AG04450 (cell line): ENCODE measurements around the gene LAMC2. TPM values are rescaled to one million over a fixed set of nuclear protein-coding genes. Genes with fewer than 3 reads are reported as not detected.

Source experiments
- CTCF ChIA-PET: fragments of 300-600, 350-600 bp; formaldehyde crosslinking; extraction: SDS; loops from one replicate; lab custom pipeline; 2022; ENCODE audit warnings: antibody characterized with exemption, inconsistent platforms; lab: Charles Lee
- POLR2A ChIA-PET: fragments of 350-600 bp; formaldehyde crosslinking; extraction: SDS; loops from one replicate; lab custom pipeline; 2021; ENCODE audit warnings: antibody characterized with exemption, inconsistent platforms; lab: Yijun Ruan, JAX
- DNase-seq: peaks from one replicate; pipeline ENCODE4 v3.0.0-alpha.2; 2011; ENCODE audit warnings: low read depth, low spot score
- H3K27ac ChIP-seq: one replicate; pipeline ENCODE4 v1.5.1; 2012; ENCODE audit warnings: low read depth, low read length, control low read depth
- H3K27me3 ChIP-seq: one replicate; pipeline ENCODE4 v1.6.0; 2012; ENCODE audit warnings: low read length; ENCODE audit not compliant: control insufficient read depth, insufficient read depth
- H3K4me3 ChIP-seq: 2 replicates; pipeline ENCODE4 v1.5.1; 2011; ENCODE audit warnings: mild to moderate bottlenecking, low read depth, low read length, control low read depth
- H3K9me3 ChIP-seq: 2 replicates; pipeline ENCODE4 v1.5.1; 2012; ENCODE audit warnings: low read length; ENCODE audit not compliant: control insufficient read depth, insufficient read depth
- polyA plus RNA-seq: library from polyadenylated mRNA; depleted of rRNA; stranded (reverse); fragments of >200 nt; gene quantifications from 2 replicates; pipeline ENCODE4 v1.2.3, GENCODE V29; 2011
- TF ChIP-seq, protein P1 (sequence below): IDR thresholded peaks from 2 replicates; pipeline ENCODE4 v1.5.1; 2011; ENCODE audit warnings: low read depth, low read length, control low read depth, inconsistent platforms

The LAMC2 gene
- polyA plus RNA-seq, 1 experiment: 1.6 TPM

DNA sequence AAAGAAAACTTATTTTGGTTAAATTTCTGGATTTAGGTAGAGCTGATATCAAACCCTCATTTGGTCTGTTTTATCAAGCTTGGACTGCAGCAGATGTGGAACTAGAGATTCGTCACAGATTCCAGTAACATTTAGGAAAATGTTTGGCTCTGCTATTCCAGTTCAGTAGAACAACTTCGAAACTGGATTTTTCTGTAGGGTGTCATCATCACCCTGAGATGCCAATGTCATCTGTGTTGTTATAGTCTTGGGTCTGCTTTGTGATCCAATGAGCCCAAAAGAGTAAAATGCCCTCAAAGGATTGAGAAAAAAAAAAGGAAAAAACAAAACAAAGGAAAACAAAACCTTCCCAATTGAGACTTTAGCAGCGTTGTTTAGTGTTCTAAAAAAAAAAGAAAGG lies 55.4 kb downstream of the LAMC2 start:
- DNase-seq: no peak
- ChIA-PET CTCF (interaction anchor here (1.6 to 1.9 kb wide), 2 partner anchors 13 to 14 kb away, joined by 4 to 6 read pairs; no protein-coding TSS in a partner anchor), POLR2A (no interaction called here)
- Histone ChIP-seq H3K9me3 (no peaks in the 10 kb centered on the region), H3K4me3 (no peak overlapping the region), H3K27ac (no peak overlapping the region), H3K27me3 (no peaks in the 10 kb centered on the region)
- TF ChIP-seq, protein P1, sequence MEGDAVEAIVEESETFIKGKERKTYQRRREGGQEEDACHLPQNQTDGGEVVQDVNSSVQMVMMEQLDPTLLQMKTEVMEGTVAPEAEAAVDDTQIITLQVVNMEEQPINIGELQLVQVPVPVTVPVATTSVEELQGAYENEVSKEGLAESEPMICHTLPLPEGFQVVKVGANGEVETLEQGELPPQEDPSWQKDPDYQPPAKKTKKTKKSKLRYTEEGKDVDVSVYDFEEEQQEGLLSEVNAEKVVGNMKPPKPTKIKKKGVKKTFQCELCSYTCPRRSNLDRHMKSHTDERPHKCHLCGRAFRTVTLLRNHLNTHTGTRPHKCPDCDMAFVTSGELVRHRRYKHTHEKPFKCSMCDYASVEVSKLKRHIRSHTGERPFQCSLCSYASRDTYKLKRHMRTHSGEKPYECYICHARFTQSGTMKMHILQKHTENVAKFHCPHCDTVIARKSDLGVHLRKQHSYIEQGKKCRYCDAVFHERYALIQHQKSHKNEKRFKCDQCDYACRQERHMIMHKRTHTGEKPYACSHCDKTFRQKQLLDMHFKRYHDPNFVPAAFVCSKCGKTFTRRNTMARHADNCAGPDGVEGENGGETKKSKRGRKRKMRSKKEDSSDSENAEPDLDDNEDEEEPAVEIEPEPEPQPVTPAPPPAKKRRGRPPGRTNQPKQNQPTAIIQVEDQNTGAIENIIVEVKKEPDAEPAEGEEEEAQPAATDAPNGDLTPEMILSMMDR: no peak

- ChIA-PET CTCF (interaction anchor here (1.4 to 2.7 kb wide), 3 partner anchors 8 to 39 kb away, joined by 4 to 20 read pairs (median 6); no protein-coding TSS in a partner anchor), POLR2A (no interaction called here)
- H3K9me3 ChIP-seq: no peaks in the 10 kb centered on the region
- no peak for DNase-seq
- no peak overlapping the region for H3K4me3 ChIP-seq
- TF ChIP-seq, protein P1: no peak
- H3K27ac ChIP-seq: no peak overlapping the region
- H3K27me3 ChIP-seq: no peaks in the 10 kb centered on the region
Measured at GRCh38 chr1:183242556-183242955, 56.5 kb downstream of the LAMC2 start.

- Histone ChIP-seq H3K9me3 (no peaks in the 10 kb centered on the region), H3K27me3 (no peaks in the 10 kb centered on the region), H3K27ac (no peak overlapping the region), H3K4me3 (no peak overlapping the region)
- CTCF ChIA-PET: interaction anchor here (1.4 to 2.7 kb wide), 2 partner anchors 8 to 38 kb away, joined by 4 to 20 read pairs; no protein-coding TSS in a partner anchor
- TF ChIP-seq, protein P1: no peak
- DNase-seq: no peak
- POLR2A ChIA-PET: no interaction called here
Measured at GRCh38 chr1:183243161-183244050, 57.3 kb downstream of the LAMC2 start.

DNA sequence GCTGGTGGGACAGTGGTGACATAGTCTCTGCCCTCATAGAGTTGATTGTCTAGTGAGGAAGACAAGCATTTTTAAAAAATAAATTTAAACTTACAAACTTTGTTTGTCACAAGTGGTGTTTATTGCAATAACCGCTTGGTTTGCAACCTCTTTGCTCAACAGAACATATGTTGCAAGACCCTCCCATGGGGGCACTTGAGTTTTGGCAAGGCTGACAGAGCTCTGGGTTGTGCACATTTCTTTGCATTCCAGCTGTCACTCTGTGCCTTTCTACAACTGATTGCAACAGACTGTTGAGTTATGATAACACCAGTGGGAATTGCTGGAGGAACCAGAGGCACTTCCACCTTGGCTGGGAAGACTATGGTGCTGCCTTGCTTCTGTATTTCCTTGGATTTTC lies 58.4 kb downstream of the LAMC2 start:
- CTCF ChIA-PET: interaction anchor here (1.4 to 2.7 kb wide), 2 partner anchors 10 to 37 kb away, joined by 4 to 20 read pairs; no protein-coding TSS in a partner anchor
- Histone ChIP-seq H3K4me3 (no peak overlapping the region), H3K27me3 (no peaks in the 10 kb centered on the region), H3K27ac (no peak overlapping the region), H3K9me3 (no peaks in the 10 kb centered on the region; the same call in 1 of the 2 replicates)
- no peak for DNase-seq
- TF ChIP-seq, protein P1: no peak
- POLR2A ChIA-PET: no interaction called here

- TF ChIP-seq, protein P1: no peak
- H3K27me3 ChIP-seq: no peaks in the 10 kb centered on the region
- POLR2A ChIA-PET: interaction anchor here (0.7 kb wide), 1 partner anchor 11 kb away, joined by 6 read pairs; no protein-coding TSS in a partner anchor
- CTCF ChIA-PET: interaction anchor here (1.4 kb wide), 1 partner anchor 37 kb away, joined by 4 read pairs; no protein-coding TSS in a partner anchor
- no peak overlapping the region for H3K4me3 ChIP-seq
- H3K27ac ChIP-seq: no peak overlapping the region
- DNase-seq: no peak
- peaks cover 6% of the 10 kb centered on the region for H3K9me3 ChIP-seq
Measured at GRCh38 chr1:183245357-183245756, 59.3 kb downstream of the LAMC2 start.
